AG09319 (cell line): Measurements from ENCODE around the gene FRS3.

Source experiments
- DNase-seq: peaks from one replicate; pipeline ENCODE4 v3.0.0-alpha.2; 2010; ENCODE audit warnings: low read depth; ENCODE audit errors: extremely low read depth
- CTCF ChIP-seq: IDR thresholded peaks from 2 replicates; pipeline ENCODE4 v1.5.1; 2011; ENCODE audit warnings: low read depth, mild to moderate bottlenecking, inconsistent platforms, low read length, moderate library complexity

FRS3 gene

DNA sequence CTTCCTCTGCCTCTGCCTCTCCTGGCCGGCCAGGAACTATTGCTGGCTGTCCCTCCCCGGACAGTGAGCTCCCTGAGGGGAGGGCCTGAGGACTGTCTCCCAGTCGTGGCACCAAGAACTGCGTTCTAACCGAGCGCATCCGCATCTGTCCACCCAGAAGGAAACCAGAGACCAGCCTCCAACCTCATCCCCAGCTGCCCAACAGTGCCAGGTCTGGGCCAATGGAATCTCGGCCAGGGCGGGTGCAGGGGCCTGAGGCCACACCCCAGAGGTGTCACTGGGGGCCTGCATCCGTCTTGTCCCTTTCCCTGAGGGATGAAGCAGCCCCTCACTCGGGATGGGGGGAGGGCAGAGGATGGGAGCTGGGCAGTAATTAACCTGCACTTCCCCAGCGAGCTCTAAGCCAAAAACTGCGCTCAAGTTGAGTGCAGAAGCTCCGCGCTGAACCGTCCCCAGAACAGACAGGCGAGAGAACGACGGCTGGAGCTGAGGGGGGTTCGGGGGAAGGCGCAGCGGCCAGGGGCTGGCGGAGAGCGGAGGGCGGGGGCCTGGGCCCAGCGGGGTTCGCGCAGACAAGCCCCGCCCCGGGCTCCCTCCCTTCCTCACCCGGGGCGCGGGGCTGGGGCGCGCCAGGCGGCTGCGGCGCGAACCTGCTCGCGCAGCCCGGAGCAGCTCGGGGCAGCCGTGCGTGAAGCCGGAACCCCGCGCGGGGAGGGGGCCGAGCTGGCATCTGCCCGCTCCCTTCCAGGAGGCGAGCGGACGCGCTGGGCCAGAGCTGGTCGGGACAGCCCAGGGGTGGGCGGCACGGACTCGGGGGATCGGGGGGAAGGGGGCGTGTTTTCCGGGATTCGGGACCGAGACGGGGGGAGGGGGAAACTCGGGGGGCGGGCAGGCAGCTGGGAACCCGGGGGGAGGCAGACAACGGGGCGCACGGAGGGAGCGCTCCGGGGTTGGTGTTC, 45.7 kb downstream of the FRS3 start:
- no peak for TF ChIP-seq CTCF
- no peak for DNase-seq

DNA sequence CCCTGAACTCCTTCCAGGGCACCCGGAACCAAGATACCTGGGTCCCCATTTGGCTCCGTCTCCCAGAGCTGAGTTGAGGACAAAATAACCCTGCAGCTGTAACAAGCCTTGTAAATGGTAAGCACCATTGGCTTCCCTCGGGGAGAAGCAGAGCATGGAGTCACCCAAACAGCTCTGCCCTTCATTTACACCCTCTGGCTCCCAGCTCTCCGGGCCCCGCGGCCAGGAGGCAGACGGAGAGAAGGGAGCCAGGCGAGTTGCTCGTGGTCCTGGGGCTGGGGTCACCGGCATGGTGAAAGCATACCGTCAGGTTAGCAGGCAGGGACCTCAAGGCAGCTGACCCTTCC, 46.4 kb downstream of the FRS3 start:
- DNase-seq, result no peak
- TF ChIP-seq CTCF, result no peak

DNA sequence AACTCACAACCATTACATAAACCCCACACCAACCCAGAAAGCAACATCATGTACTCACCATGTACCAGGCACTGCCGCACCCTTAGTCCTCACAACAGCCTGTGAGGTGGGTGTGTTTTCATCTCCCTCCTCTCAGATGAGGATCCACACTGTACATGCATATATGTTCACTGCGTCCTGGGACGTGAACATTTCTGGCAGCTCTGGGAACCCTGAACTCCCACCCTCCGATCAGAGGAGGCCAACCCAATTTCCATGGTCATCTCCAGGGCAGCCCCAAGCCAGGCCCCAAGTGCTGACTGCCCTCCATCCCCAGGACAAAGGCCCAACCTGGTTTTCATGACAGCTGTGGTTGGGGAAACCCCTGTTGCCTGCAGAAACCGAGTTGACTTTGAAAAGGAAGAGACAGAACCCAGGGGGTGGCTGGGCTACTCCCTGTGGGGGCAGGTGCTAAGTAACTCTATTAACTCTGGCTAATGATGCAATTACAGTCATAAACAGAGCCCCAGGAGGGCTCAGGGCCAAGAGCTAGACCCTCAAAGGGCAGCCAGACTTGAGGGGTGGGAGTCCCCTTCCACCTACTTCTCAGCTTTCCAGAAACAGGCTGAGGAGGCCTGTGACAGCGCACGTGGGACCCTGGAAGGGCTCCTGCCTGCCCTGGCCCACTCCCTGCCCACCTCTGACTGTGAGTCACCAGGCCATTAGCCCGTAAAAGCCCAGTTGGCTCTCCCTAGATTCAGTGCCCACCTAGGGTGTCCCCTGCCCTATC, 46.9 kb downstream of the FRS3 start:
- TF ChIP-seq CTCF, result no peak
- DNase-seq, result no peak

- DNase-seq, result no peak
- no peak for TF ChIP-seq CTCF
Observed at GRCh38 chr6:41732149-41732548, 47.6 kb downstream of the FRS3 start.

GRCh38 chr6:41731561-41732086, 48.1 kb downstream of the FRS3 start:
- no peak for DNase-seq
- TF ChIP-seq CTCF, result no peak

DNA sequence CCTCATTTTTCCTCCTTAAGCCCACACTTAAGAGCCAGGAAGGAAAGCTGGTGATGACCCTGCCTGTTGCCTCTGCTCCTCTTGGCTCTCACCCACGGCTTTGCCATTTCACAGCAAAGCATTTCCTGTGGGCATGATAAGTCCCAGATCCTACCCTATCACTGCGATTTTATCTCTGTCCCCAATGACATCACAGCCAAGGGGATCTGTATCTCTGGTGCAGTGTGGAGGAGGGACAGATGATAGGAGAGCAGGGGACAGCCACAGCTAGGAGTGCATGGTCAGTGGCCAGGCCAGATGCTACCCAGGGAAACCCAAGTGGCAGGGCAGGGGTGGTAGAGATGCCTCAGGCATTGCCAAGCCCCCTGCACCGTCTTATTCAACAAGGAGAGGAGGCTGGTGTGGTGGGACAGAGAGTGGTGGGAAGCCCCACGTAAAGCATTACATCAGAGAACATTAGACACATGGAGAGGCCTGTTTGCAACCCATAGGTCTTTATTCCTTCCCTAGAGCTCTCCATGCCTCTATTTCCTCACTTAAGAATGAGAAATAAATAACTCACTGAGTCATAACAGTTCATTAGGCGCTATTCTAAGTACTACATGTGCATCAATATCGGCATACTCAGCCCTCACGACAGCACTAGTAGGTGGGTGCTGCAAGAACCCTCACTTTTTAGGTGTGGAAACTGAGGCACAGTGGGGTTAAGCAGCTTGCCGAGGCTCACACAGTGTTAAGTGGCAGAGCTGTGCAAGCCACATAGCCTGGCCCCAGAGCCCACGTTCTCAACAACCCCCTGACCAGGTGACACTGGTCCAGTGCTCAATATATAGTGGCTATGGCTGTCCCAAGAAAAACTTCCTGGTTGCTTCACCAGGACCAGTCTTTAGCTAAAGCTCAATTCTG, 48.9 kb downstream of the FRS3 start:
- TF ChIP-seq CTCF, result no peak
- DNase-seq, result no peak
